HG02763 (cell line): ENCODE data around the gene FAM222A.
"Not testable (repeated sequence)": the region's sequence is repeated elsewhere in the genome, so short reads cannot be mapped to it uniquely, and the experiment has no call there.

ENCODE experiments used
- ATAC-seq: cut with Tn5 transposase; IDR thresholded peaks from one replicate; pipeline ENCODE4 v1.9.1; 2021; ENCODE audit warnings: mild to moderate bottlenecking, moderate library complexity; ENCODE audit not compliant: unreplicated experiment

Gene FAM222A

GRCh38 chr12:109693653-109694600 lies 19.7 kb upstream of the FAM222A start:
- ATAC-seq: no peak

GRCh38 chr12:109694629-109695028 lies 19.0 kb upstream of the FAM222A start:
- ATAC-seq: not testable (repeated sequence)

GRCh38 chr12:109695416-109695815 lies 18.2 kb upstream of the FAM222A start:
- ATAC-seq: no peak

GRCh38 chr12:109695961-109696461 lies 17.6 kb upstream of the FAM222A start:
- ATAC-seq: no peak

GRCh38 chr12:109696485-109697269 lies 16.9 kb upstream of the FAM222A start:
- no peak for ATAC-seq

- ATAC-seq: no peak
Observed at GRCh38 chr12:109697270-109697553, 16.4 kb upstream of the FAM222A start.

- no peak for ATAC-seq
Observed at GRCh38 chr12:109697877-109698468, 15.7 kb upstream of the FAM222A start.

GRCh38 chr12:109698820-109699219 lies 14.8 kb upstream of the FAM222A start:
- no peak for ATAC-seq

GRCh38 chr12:109701064-109701463 lies 12.6 kb upstream of the FAM222A start:
- ATAC-seq: no peak

GRCh38 chr12:109702111-109702841 lies 11.3 kb upstream of the FAM222A start:
- no peak for ATAC-seq

- ATAC-seq: no peak
Observed at GRCh38 chr12:109703684-109704083, 9.9 kb upstream of the FAM222A start.

- no peak for ATAC-seq
Observed at GRCh38 chr12:109704371-109705098, 9.1 kb upstream of the FAM222A start.

GRCh38 chr12:109705291-109705690 lies 8.3 kb upstream of the FAM222A start:
- no peak for ATAC-seq

- no peak for ATAC-seq
Observed at GRCh38 chr12:109706398-109706746, 7.3 kb upstream of the FAM222A start.

- ATAC-seq: no peak
Observed at GRCh38 chr12:109706747-109707469, 6.7 kb upstream of the FAM222A start.

GRCh38 chr12:109707470-109707821 lies 6.2 kb upstream of the FAM222A start:
- ATAC-seq: no peak

GRCh38 chr12:109708939-109709338 lies 4.7 kb upstream of the FAM222A start:
- ATAC-seq: no peak

- ATAC-seq: no peak
Observed at GRCh38 chr12:109709401-109709991, 4.1 kb upstream of the FAM222A start.

GRCh38 chr12:109710205-109710746 lies 3.3 kb upstream of the FAM222A start:
- no peak for ATAC-seq
